Measurements from ENCODE around the gene CELSR1. TPM values are rescaled to one million over a fixed set of nuclear protein-coding genes. Genes with fewer than 3 reads are reported as not detected.
A peak's percentile ranks its signal among the peaks of the same experiment; 100 is the strongest.

CELSR1 gene
- total RNA-seq, 3 donors from 2014 or later (not counting 1 experiment from before 2014, with no cell fraction given), result 0.89 to 3.9 (median 1.9) TPM

GRCh38 chr22:46578251-46578823 lies 40.9 kb upstream of the CELSR1 start:
- peak overlapping the region; percentile 18 to 86 for H3K27ac Mint-ChIP-seq
- H3K4me1 Mint-ChIP-seq, result peaks cover 32 to 61% of the 10 kb centered on the region in 2 donors
- Histone ChIP-seq H3K27ac (ENCODE audit: low read length) (no peak overlapping the region), H3K9me3 (ENCODE audit: control insufficient read depth, insufficient read depth, low read length) (no peaks in the 10 kb centered on the region), H3K36me3 (ENCODE audit: control insufficient read depth, insufficient read depth, low read length) (no peaks in the 10 kb centered on the region), H3K4me3 (ENCODE audit: low read length) (peak overlapping the region; percentile 59), H3K27me3 (ENCODE audit: control insufficient read depth, insufficient read depth, low read length) (no peaks in the 10 kb centered on the region), H3K4me1 (ENCODE audit: control insufficient read depth, insufficient read depth, low read length) (peaks cover 62% of the 10 kb centered on the region)
- ATAC-seq (no peak), DNase-seq (no peak)
- H3K27me3 Mint-ChIP-seq (ENCODE audit: low read depth in 2 of 2), result no peaks in the 10 kb centered on the region
- no peaks in the 10 kb centered on the region for H3K36me3 Mint-ChIP-seq
- TF ChIP-seq, protein P1, sequence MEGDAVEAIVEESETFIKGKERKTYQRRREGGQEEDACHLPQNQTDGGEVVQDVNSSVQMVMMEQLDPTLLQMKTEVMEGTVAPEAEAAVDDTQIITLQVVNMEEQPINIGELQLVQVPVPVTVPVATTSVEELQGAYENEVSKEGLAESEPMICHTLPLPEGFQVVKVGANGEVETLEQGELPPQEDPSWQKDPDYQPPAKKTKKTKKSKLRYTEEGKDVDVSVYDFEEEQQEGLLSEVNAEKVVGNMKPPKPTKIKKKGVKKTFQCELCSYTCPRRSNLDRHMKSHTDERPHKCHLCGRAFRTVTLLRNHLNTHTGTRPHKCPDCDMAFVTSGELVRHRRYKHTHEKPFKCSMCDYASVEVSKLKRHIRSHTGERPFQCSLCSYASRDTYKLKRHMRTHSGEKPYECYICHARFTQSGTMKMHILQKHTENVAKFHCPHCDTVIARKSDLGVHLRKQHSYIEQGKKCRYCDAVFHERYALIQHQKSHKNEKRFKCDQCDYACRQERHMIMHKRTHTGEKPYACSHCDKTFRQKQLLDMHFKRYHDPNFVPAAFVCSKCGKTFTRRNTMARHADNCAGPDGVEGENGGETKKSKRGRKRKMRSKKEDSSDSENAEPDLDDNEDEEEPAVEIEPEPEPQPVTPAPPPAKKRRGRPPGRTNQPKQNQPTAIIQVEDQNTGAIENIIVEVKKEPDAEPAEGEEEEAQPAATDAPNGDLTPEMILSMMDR (IDR thresholded peaks at IDR 0.05), result no peak
- H3K9me3 Mint-ChIP-seq, result no peaks in the 10 kb centered on the region
- H3K4me3 Mint-ChIP-seq, result peak overlapping the region; percentile 95
- WGBS (ENCODE audit: insufficient coverage), result 49% methylated on average over 9 of the region's 9 CpGs
- intact Hi-C loops (cut with micrococcal nuclease), result no loop called here

- peak overlapping the region; percentile 95 for H3K4me3 Mint-ChIP-seq
- Histone ChIP-seq H3K9me3 (ENCODE audit: control insufficient read depth, insufficient read depth, low read length) (no peaks in the 10 kb centered on the region), H3K36me3 (ENCODE audit: control insufficient read depth, insufficient read depth, low read length) (no peaks in the 10 kb centered on the region), H3K4me3 (ENCODE audit: low read length) (peak overlapping the region; percentile 59), H3K4me1 (ENCODE audit: control insufficient read depth, insufficient read depth, low read length) (peaks cover 59% of the 10 kb centered on the region), H3K27ac (ENCODE audit: low read length) (no peak overlapping the region), H3K27me3 (ENCODE audit: control insufficient read depth, insufficient read depth, low read length) (no peaks in the 10 kb centered on the region)
- H3K4me1 Mint-ChIP-seq, result peaks cover 32 to 57% of the 10 kb centered on the region in 2 donors
- WGBS (ENCODE audit: insufficient coverage), result 4% methylated on average over 65 of the region's 65 CpGs
- TF ChIP-seq, protein P1 (IDR thresholded peaks at IDR 0.05), result no peak
- H3K36me3 Mint-ChIP-seq, result no peaks in the 10 kb centered on the region
- DNase-seq (peak in 1 of 2 donors; percentile 45), ATAC-seq (peak in 2 of 3 donors; percentile 28)
- intact Hi-C loops (cut with micrococcal nuclease), result no loop called here
- H3K27me3 Mint-ChIP-seq (ENCODE audit: low read depth in 2 of 2), result no peaks in the 10 kb centered on the region
- H3K9me3 Mint-ChIP-seq, result no peaks in the 10 kb centered on the region
- H3K27ac Mint-ChIP-seq, result peak overlapping the region; percentile 70 to 86
Observed at GRCh38 chr22:46577368-46578249, 40.2 kb upstream of the CELSR1 start.

DNA sequence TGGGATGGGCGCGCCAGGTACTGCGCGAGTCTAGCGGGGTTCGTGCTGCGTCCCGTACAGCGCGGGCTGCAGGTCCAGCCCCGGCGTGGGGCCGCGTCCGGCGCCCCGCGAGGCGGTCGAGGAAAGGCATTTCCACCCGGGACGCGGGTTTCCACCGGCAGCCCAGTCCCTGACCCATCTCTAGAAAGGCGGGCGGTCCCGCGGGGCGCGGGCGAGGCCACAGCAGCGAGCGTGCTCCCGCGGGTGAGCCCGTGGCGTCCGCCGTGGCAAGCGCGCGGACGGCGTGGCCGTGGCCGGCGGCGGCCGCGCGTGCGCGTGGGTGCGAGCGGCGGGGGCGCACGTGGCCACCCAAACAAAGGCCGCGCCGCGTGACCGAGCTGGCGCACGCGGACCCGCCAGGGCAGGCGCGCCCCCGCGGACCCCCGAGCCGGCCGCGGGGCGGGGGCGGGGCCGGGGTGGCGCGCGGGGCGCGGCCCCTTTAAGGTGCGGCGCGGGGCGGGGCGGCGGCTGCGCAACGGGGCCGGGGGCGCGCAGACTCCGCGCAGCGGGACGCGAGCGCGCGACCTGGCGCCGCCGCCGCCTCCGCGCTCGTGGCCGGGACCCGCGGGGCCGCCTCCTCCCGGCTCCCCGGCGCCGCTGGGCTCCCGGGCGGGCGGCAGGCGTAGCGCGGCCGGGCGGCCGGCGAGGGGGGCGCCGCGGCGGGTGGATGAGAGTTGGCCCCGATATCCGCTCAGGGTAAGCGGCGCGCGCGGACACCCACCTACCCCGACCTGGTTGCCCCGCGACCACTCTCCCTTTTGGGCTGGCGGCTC lies 39.3 kb upstream of the CELSR1 start:
- H3K27ac Mint-ChIP-seq, result peak overlapping the region; percentile 54 to 57
- no peak overlapping the region for H3K27ac ChIP-seq (ENCODE audit: low read length)
- H3K4me1 ChIP-seq (ENCODE audit: control insufficient read depth, insufficient read depth, low read length), result peaks cover 50% of the 10 kb centered on the region
- H3K36me3 ChIP-seq (ENCODE audit: control insufficient read depth, insufficient read depth, low read length), result no peaks in the 10 kb centered on the region
- H3K36me3 Mint-ChIP-seq, result no peaks in the 10 kb centered on the region
- peaks cover 0 to 4% of the 10 kb centered on the region in 2 donors for H3K9me3 Mint-ChIP-seq
- DNase-seq, result peak; percentile 70 to 88
- H3K27me3 Mint-ChIP-seq (ENCODE audit: low read depth in 2 of 2), result no peaks in the 10 kb centered on the region
- TF ChIP-seq, protein P1 (IDR thresholded peaks at IDR 0.05), result no peak
- H3K27me3 ChIP-seq (ENCODE audit: control insufficient read depth, insufficient read depth, low read length), result no peaks in the 10 kb centered on the region
- H3K4me3 ChIP-seq (ENCODE audit: low read length), result peak overlapping the region; percentile 38
- H3K4me3 Mint-ChIP-seq, result peak overlapping the region; percentile 87
- 2% methylated on average over 142 of the region's 142 CpGs for WGBS (ENCODE audit: insufficient coverage)
- H3K4me1 Mint-ChIP-seq, result peaks cover 32 to 48% of the 10 kb centered on the region in 2 donors
- peak; percentile 82 to 89 (median 84) for ATAC-seq
- intact Hi-C loops (cut with micrococcal nuclease), result no loop called here
- H3K9me3 ChIP-seq (ENCODE audit: control insufficient read depth, insufficient read depth, low read length), result peaks cover 8% of the 10 kb centered on the region

Data from natural killer cell (primary cell).